Measurements from ENCODE around the gene SPPL2A. TPM values are rescaled to one million over a fixed set of nuclear protein-coding genes. Genes with fewer than 3 reads are reported as not detected.

Gene SPPL2A
- total RNA-seq, 2 experiments from 2014 or later: 76.8 to 108 TPM

- Mint-ChIP-seq H3K27ac (no peak overlapping the region), H3K4me1 (peaks cover 17% of the 10 kb centered on the region), H3K4me3 (no peak overlapping the region), H3K9me3 (ENCODE audit: low read depth) (no peaks in the 10 kb centered on the region), H3K36me3 (peaks cover 25% of the 10 kb centered on the region), H3K27me3 (no peaks in the 10 kb centered on the region)
- no peak for DNase-seq
- ATAC-seq: peak; percentile 55
- CTCF ChIA-PET: no interaction called here
These were observed 14.1 kb downstream of the SPPL2A start for GRCh38 chr15:50751394-50751793.

GRCh38 chr15:50750227-50750705 is 15.2 kb downstream of the SPPL2A start:
- DNase-seq (no peak), ATAC-seq (no peak)
- H3K4me3 Mint-ChIP-seq: no peak overlapping the region
- H3K36me3 Mint-ChIP-seq: peaks cover 23% of the 10 kb centered on the region
- H3K27me3 Mint-ChIP-seq: no peaks in the 10 kb centered on the region
- H3K9me3 Mint-ChIP-seq (ENCODE audit: low read depth): no peaks in the 10 kb centered on the region
- peaks cover 15% of the 10 kb centered on the region for H3K4me1 Mint-ChIP-seq
- no peak overlapping the region for H3K27ac Mint-ChIP-seq
- CTCF ChIA-PET: no interaction called here

- no peak for DNase-seq
- Mint-ChIP-seq H3K27me3 (no peaks in the 10 kb centered on the region), H3K9me3 (ENCODE audit: low read depth) (no peaks in the 10 kb centered on the region), H3K4me3 (no peak overlapping the region), H3K36me3 (peaks cover 20% of the 10 kb centered on the region), H3K4me1 (peaks cover 11% of the 10 kb centered on the region), H3K27ac (no peak overlapping the region)
- CTCF ChIA-PET: interaction anchor here (1.1 kb wide), 1 partner anchor 17 kb away, joined by 3 read pairs; no protein-coding TSS in a partner anchor
- ATAC-seq: no peak
These were observed 18.0 kb downstream of the SPPL2A start for GRCh38 chr15:50747523-50747922.

GRCh38 chr15:50744601-50745000 is 20.9 kb downstream of the SPPL2A start:
- Mint-ChIP-seq H3K4me3 (no peak overlapping the region), H3K27ac (no peak overlapping the region), H3K9me3 (ENCODE audit: low read depth) (no peaks in the 10 kb centered on the region), H3K27me3 (no peaks in the 10 kb centered on the region), H3K36me3 (peaks cover 23% of the 10 kb centered on the region), H3K4me1 (no peaks in the 10 kb centered on the region)
- ATAC-seq (no peak), DNase-seq (no peak)
- CTCF ChIA-PET: interaction anchor here (1.5 kb wide), 1 partner anchor 111 kb away, joined by 3 read pairs; no protein-coding TSS in a partner anchor

GRCh38 chr15:50740955-50741354 is 24.6 kb downstream of the SPPL2A start:
- Mint-ChIP-seq H3K27ac (no peak overlapping the region), H3K27me3 (no peaks in the 10 kb centered on the region), H3K4me1 (no peaks in the 10 kb centered on the region), H3K9me3 (ENCODE audit: low read depth) (no peaks in the 10 kb centered on the region), H3K4me3 (no peak overlapping the region), H3K36me3 (peaks cover 15% of the 10 kb centered on the region)
- ATAC-seq (no peak), DNase-seq (no peak)
- CTCF ChIA-PET: interaction anchor here (1.8 kb wide), 1 partner anchor 14 kb away, joined by 4 read pairs; no protein-coding TSS in a partner anchor

GRCh38 chr15:50736823-50737222 is 28.7 kb downstream of the SPPL2A start:
- peaks cover 41% of the 10 kb centered on the region for H3K36me3 Mint-ChIP-seq
- no peaks in the 10 kb centered on the region for H3K4me1 Mint-ChIP-seq
- no peak overlapping the region for H3K27ac Mint-ChIP-seq
- CTCF ChIA-PET: no interaction called here
- H3K9me3 Mint-ChIP-seq (ENCODE audit: low read depth): no peaks in the 10 kb centered on the region
- H3K4me3 Mint-ChIP-seq: no peak overlapping the region
- ATAC-seq: no peak
- no peak for DNase-seq
- H3K27me3 Mint-ChIP-seq: no peaks in the 10 kb centered on the region

GRCh38 chr15:50735156-50735555 is 30.4 kb downstream of the SPPL2A start:
- CTCF ChIA-PET: no interaction called here
- no peak overlapping the region for H3K27ac Mint-ChIP-seq
- no peaks in the 10 kb centered on the region for H3K4me1 Mint-ChIP-seq
- ATAC-seq (no peak), DNase-seq (no peak)
- H3K27me3 Mint-ChIP-seq: no peaks in the 10 kb centered on the region
- no peak overlapping the region for H3K4me3 Mint-ChIP-seq
- H3K36me3 Mint-ChIP-seq: peaks cover 40% of the 10 kb centered on the region
- H3K9me3 Mint-ChIP-seq (ENCODE audit: low read depth): no peaks in the 10 kb centered on the region

GRCh38 chr15:50726315-50726714 is 39.2 kb downstream of the SPPL2A start:
- Mint-ChIP-seq H3K9me3 (ENCODE audit: low read depth) (no peaks in the 10 kb centered on the region), H3K27ac (no peak overlapping the region), H3K36me3 (peaks cover 40% of the 10 kb centered on the region), H3K27me3 (no peaks in the 10 kb centered on the region), H3K4me1 (no peaks in the 10 kb centered on the region), H3K4me3 (no peak overlapping the region)
- DNase-seq: no peak
- CTCF ChIA-PET: interaction anchor here (1.2 kb wide), 1 partner anchor 15 kb away, joined by 4 read pairs; no protein-coding TSS in a partner anchor
- no peak for ATAC-seq

GRCh38 chr15:50718700-50719125 is 46.8 kb downstream of the SPPL2A start:
- Mint-ChIP-seq H3K27me3 (no peaks in the 10 kb centered on the region), H3K4me3 (no peak overlapping the region), H3K36me3 (peaks cover 27% of the 10 kb centered on the region), H3K4me1 (no peaks in the 10 kb centered on the region), H3K9me3 (ENCODE audit: low read depth) (no peaks in the 10 kb centered on the region), H3K27ac (no peak overlapping the region)
- ATAC-seq (no peak), DNase-seq (no peak)
- CTCF ChIA-PET: no interaction called here

- peaks cover 12% of the 10 kb centered on the region for H3K36me3 Mint-ChIP-seq
- no peaks in the 10 kb centered on the region for H3K9me3 Mint-ChIP-seq (ENCODE audit: low read depth)
- no peaks in the 10 kb centered on the region for H3K4me1 Mint-ChIP-seq
- ATAC-seq (no peak), DNase-seq (no peak)
- CTCF ChIA-PET: interaction anchor here (1.2 kb wide), 1 partner anchor 197 kb away, joined by 3 read pairs; no protein-coding TSS in a partner anchor
- H3K27ac Mint-ChIP-seq: no peak overlapping the region
- no peak overlapping the region for H3K4me3 Mint-ChIP-seq
- H3K27me3 Mint-ChIP-seq: no peaks in the 10 kb centered on the region
These were observed 53.5 kb downstream of the SPPL2A start for GRCh38 chr15:50712018-50712417.

GRCh38 chr15:50710585-50710984 is 54.9 kb downstream of the SPPL2A start:
- peaks cover 14% of the 10 kb centered on the region for H3K36me3 Mint-ChIP-seq
- no peaks in the 10 kb centered on the region for H3K9me3 Mint-ChIP-seq (ENCODE audit: low read depth)
- no peak overlapping the region for H3K27ac Mint-ChIP-seq
- CTCF ChIA-PET: interaction anchor here (0.9 kb wide), 1 partner anchor 10 kb away, joined by 3 read pairs; no protein-coding TSS in a partner anchor
- DNase-seq: no peak
- no peak overlapping the region for H3K4me3 Mint-ChIP-seq
- no peaks in the 10 kb centered on the region for H3K27me3 Mint-ChIP-seq
- no peak for ATAC-seq
- no peaks in the 10 kb centered on the region for H3K4me1 Mint-ChIP-seq

- H3K36me3 Mint-ChIP-seq: peaks cover 15% of the 10 kb centered on the region
- no peaks in the 10 kb centered on the region for H3K9me3 Mint-ChIP-seq (ENCODE audit: low read depth)
- no peaks in the 10 kb centered on the region for H3K27me3 Mint-ChIP-seq
- H3K27ac Mint-ChIP-seq: no peak overlapping the region
- H3K4me1 Mint-ChIP-seq: no peaks in the 10 kb centered on the region
- CTCF ChIA-PET: no interaction called here
- no peak for ATAC-seq
- no peak for DNase-seq
- no peak overlapping the region for H3K4me3 Mint-ChIP-seq
These were observed 57.6 kb downstream of the SPPL2A start for GRCh38 chr15:50707878-50708427.

- CTCF ChIA-PET: no interaction called here
- no peaks in the 10 kb centered on the region for H3K27me3 Mint-ChIP-seq
- H3K36me3 Mint-ChIP-seq: peaks cover 17% of the 10 kb centered on the region
- DNase-seq: no peak
- no peak for ATAC-seq
- H3K4me3 Mint-ChIP-seq: no peak overlapping the region
- no peaks in the 10 kb centered on the region for H3K9me3 Mint-ChIP-seq (ENCODE audit: low read depth)
- no peak overlapping the region for H3K27ac Mint-ChIP-seq
- H3K4me1 Mint-ChIP-seq: no peaks in the 10 kb centered on the region
These were observed 62.7 kb downstream of the SPPL2A start for GRCh38 chr15:50702762-50703334.

GRCh38 chr15:50698101-50698500 is 67.4 kb downstream of the SPPL2A start:
- CTCF ChIA-PET: interaction anchor here (1.3 kb wide), 1 partner anchor 12 kb away, joined by 3 read pairs; the partner anchor contains the start of gene TRPM7
- peaks cover 8% of the 10 kb centered on the region for H3K36me3 Mint-ChIP-seq
- no peaks in the 10 kb centered on the region for H3K27me3 Mint-ChIP-seq
- no peak overlapping the region for H3K27ac Mint-ChIP-seq
- ATAC-seq (no peak), DNase-seq (no peak)
- H3K9me3 Mint-ChIP-seq (ENCODE audit: low read depth): no peaks in the 10 kb centered on the region
- H3K4me1 Mint-ChIP-seq: peaks cover 9% of the 10 kb centered on the region
- H3K4me3 Mint-ChIP-seq: no peak overlapping the region
